Measurements from ENCODE around the gene FARP1.

DNA sequence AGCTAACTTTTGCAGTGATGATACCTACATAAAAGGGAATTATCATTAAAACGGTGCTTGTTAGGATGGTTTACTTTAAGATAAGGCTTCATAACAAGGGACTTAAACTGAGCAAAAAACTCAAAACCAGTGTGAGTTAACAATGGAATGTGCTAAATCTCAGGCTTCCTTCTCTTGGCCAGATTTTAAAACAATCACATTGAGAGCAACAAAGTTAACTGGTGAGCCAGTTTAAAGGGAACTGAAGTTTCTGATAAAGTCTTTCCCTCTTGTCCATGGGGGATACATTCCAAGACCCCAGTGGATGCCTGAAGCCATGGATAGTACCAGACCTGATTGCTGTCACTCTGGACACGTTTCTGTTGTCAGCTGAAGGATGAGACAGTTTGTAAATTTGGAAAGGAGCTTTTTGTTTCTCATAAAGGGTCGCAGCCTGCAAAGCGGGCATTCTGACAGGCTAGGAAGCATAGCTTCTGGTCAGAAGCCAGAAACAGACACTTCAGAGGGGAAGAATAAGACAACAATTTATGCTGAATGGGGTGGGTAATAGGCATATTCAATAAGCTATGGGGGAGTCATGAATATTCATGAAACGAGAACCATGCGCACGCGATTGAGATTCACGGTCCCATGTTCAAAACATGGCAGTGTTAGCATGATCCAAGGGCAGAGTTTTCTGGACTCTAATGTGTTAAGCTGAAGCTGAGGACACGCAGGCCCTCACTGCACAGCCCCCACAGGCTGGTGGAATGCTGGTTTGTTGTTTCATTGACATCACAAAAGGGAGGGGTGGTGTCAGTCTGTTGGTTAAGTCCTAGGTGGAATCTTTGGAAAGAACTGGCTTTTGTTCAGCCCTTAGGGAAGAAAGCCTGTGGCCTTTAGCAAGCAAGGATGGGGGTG is 184.7 kb downstream of the FARP1 start:
- TF ChIP-seq CTCF (IDR thresholded peaks at IDR 0.05) (no peak), EP300 (IDR thresholded peaks at IDR 0.05; ENCODE audit: borderline replicate concordance in 1 of 2, low read depth in 1 of 2, low read length in 1 of 2) (no peak), EZH2phosphoT487 (IDR thresholded peaks at IDR 0.05; ENCODE audit: borderline replicate concordance, low read depth) (no peak), GABPA (IDR thresholded peaks at IDR 0.05; ENCODE audit: low read depth) (no peak), USF2 (IDR thresholded peaks at IDR 0.05; ENCODE audit: borderline replicate concordance, low read depth, low read length) (no peak), POLR2AphosphoS5 (IDR thresholded peaks at IDR 0.05; ENCODE audit: low read depth, low read length) (no peak), FOXM1 (IDR thresholded peaks at IDR 0.05; ENCODE audit: low read depth) (no peak), YY1 (IDR thresholded peaks at IDR 0.05; ENCODE audit: low read depth) (no peak)
- TF ChIP-seq, protein P1, sequence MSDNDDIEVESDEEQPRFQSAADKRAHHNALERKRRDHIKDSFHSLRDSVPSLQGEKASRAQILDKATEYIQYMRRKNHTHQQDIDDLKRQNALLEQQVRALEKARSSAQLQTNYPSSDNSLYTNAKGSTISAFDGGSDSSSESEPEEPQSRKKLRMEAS (IDR thresholded peaks at IDR 0.05; ENCODE audit: low read depth) = no peak
